ENCODE results near the gene DCUN1D5.
A peak's percentile ranks its signal among the peaks of the same experiment; 100 is the strongest.
"Not testable (repeated sequence)": the region's sequence is repeated elsewhere in the genome, so short reads cannot be mapped to it uniquely, and the experiment has no call there.

The DCUN1D5 gene

GRCh38 chr11:103067118-103067517 lies 24.8 kb downstream of the DCUN1D5 start:
- no peak for DNase-seq (ENCODE audit: low read depth, low spot score)

GRCh38 chr11:103061656-103062055 lies 30.3 kb downstream of the DCUN1D5 start:
- no peak overlapping the region for H3K4me3 ChIP-seq (ENCODE audit: low read length)
- DNase-seq (ENCODE audit: low read depth, low spot score): no peak

More at GRCh38 chr11:103067118-103067517, 24.8 kb downstream of the DCUN1D5 start:
- H3K4me3 ChIP-seq (ENCODE audit: low read length): no peak overlapping the region

GRCh38 chr11:103055221-103055890 lies 36.6 kb downstream of the DCUN1D5 start:
- DNase-seq (ENCODE audit: low read depth, low spot score): peak; percentile 32
- no peak overlapping the region for H3K4me3 ChIP-seq (ENCODE audit: low read length)

GRCh38 chr11:103053997-103054396 lies 38.0 kb downstream of the DCUN1D5 start:
- DNase-seq (ENCODE audit: low read depth, low spot score): no peak
- H3K4me3 ChIP-seq (ENCODE audit: low read length): no peak overlapping the region

- H3K4me3 ChIP-seq (ENCODE audit: low read length): no peak overlapping the region
- no peak for DNase-seq (ENCODE audit: low read depth, low spot score)
Observed at GRCh38 chr11:103051981-103052380, 40.0 kb downstream of the DCUN1D5 start.

- H3K4me3 ChIP-seq (ENCODE audit: low read length): no peak overlapping the region
- DNase-seq (ENCODE audit: low read depth, low spot score): no peak
Observed at GRCh38 chr11:103051151-103051801, 40.7 kb downstream of the DCUN1D5 start.

- no peak overlapping the region for H3K4me3 ChIP-seq (ENCODE audit: low read length)
- DNase-seq (ENCODE audit: low read depth, low spot score): no peak
Observed at GRCh38 chr11:103050351-103050750, 41.6 kb downstream of the DCUN1D5 start.

- no peak for DNase-seq (ENCODE audit: low read depth, low spot score)
Observed at GRCh38 chr11:103047837-103048236, 44.1 kb downstream of the DCUN1D5 start.

GRCh38 chr11:103043826-103044678 lies 47.9 kb downstream of the DCUN1D5 start:
- DNase-seq (ENCODE audit: low read depth, low spot score): no peak
- no peak overlapping the region for H3K4me3 ChIP-seq (ENCODE audit: low read length)

More at GRCh38 chr11:103047837-103048236, 44.1 kb downstream of the DCUN1D5 start:
- H3K4me3 ChIP-seq (ENCODE audit: low read length): no peak overlapping the region

GRCh38 chr11:103042161-103042560 lies 49.8 kb downstream of the DCUN1D5 start:
- DNase-seq (ENCODE audit: low read depth, low spot score): no peak
- no peak overlapping the region for H3K4me3 ChIP-seq (ENCODE audit: low read length)

- DNase-seq (ENCODE audit: low read depth, low spot score): peak; percentile 86
- H3K4me3 ChIP-seq (ENCODE audit: low read length): no peak overlapping the region
Observed at GRCh38 chr11:103035791-103036434, 56.0 kb downstream of the DCUN1D5 start.

- no peak for DNase-seq (ENCODE audit: low read depth, low spot score)
- no peak overlapping the region for H3K4me3 ChIP-seq (ENCODE audit: low read length)
Observed at GRCh38 chr11:103035216-103035615, 56.7 kb downstream of the DCUN1D5 start.

- no peak for DNase-seq (ENCODE audit: low read depth, low spot score)
- H3K4me3 ChIP-seq (ENCODE audit: low read length): no peak overlapping the region
Observed at GRCh38 chr11:103031834-103032233, 60.1 kb downstream of the DCUN1D5 start.

GRCh38 chr11:103029401-103029800 lies 62.6 kb downstream of the DCUN1D5 start:
- DNase-seq (ENCODE audit: low read depth, low spot score): no peak
- H3K4me3 ChIP-seq (ENCODE audit: low read length): no peak overlapping the region

GRCh38 chr11:103028304-103029020 lies 63.5 kb downstream of the DCUN1D5 start:
- not testable (repeated sequence) for H3K4me3 ChIP-seq (ENCODE audit: low read length); DNase-seq (ENCODE audit: low read depth, low spot score)

- no peak overlapping the region for H3K4me3 ChIP-seq (ENCODE audit: low read length)
- no peak for DNase-seq (ENCODE audit: low read depth, low spot score)
Observed at GRCh38 chr11:103024086-103024485, 67.9 kb downstream of the DCUN1D5 start.

GRCh38 chr11:103016031-103016430 lies 75.9 kb downstream of the DCUN1D5 start:
- no peak for DNase-seq (ENCODE audit: low read depth, low spot score)

GRCh38 chr11:103013421-103013820 lies 78.5 kb downstream of the DCUN1D5 start:
- no peak for DNase-seq (ENCODE audit: low read depth, low spot score)
- H3K4me3 ChIP-seq (ENCODE audit: low read length): no peak overlapping the region

More at GRCh38 chr11:103016031-103016430, 75.9 kb downstream of the DCUN1D5 start:
- H3K4me3 ChIP-seq (ENCODE audit: low read length): no peak overlapping the region
